ENCODE measurements around the gene SLC23A2.

- no peak for TF ChIP-seq EZH2 (IDR thresholded peaks at IDR 0.05)
- no peak for TF ChIP-seq POLR2AphosphoS5 (IDR thresholded peaks at IDR 0.05; ENCODE audit: borderline replicate concordance, low read depth, low read length)
- no peak for TF ChIP-seq FOXP2 (optimal IDR thresholded peaks at IDR 0.05; ENCODE audit: control extremely low read depth, extremely low read length, insufficient read depth)
These were observed 106.3 kb downstream of the SLC23A2 start for GRCh38 chr20:4894981-4895381.

Data from SK-N-MC (cell line).